ENCODE data around the gene PAGR1. TPM values are rescaled to one million over a fixed set of nuclear protein-coding genes. Genes with fewer than 3 reads are reported as not detected.

Gene PAGR1
- total and polyA plus RNA-seq, 10 of the 15 experiments (the other 5 are each of a cell fraction or from before 2014, with no cell fraction given): 1.1 to 57.7 (median 23.4) TPM

- TF ChIP-seq PRDM15 (CRISPR knock-in tag; IDR thresholded peaks at IDR 0.05) (no peak), POLR2AphosphoS2 (IDR thresholded peaks at IDR 0.05; ENCODE audit: low read depth, low read length) (peak; percentile 90), YY1 (IDR thresholded peaks at IDR 0.05; ENCODE audit: low read depth, low read length) (0 out of 2 replicates have a peak, but pooled peaks have one; percentile 37), SREBF1 (IDR thresholded peaks at IDR 0.05; ENCODE audit: low read length) (no peak), EP300 (IDR thresholded peaks at IDR 0.05; ENCODE audit: borderline replicate concordance in 1 of 2, control insufficient read depth in 1 of 2, low read depth in 2 of 2, low read length in 2 of 2) (0 out of 4 replicates have a peak, but pooled peaks of 1 of the 2 experiments have one; percentile 12), KLF5 (IDR thresholded peaks at IDR 0.05; ENCODE audit: partially characterized antibody) (peak; percentile 19), EGR1 (IDR thresholded peaks at IDR 0.05; ENCODE audit: borderline replicate concordance in 1 of 2, low read depth in 2 of 2, low read length in 2 of 2) (peak in 1 of 2 experiments; percentile 92; a peak in 2 of 3 replicates), SMARCA5 (IDR thresholded peaks at IDR 0.05) (peak; percentile 57), PBX3 (IDR thresholded peaks at IDR 0.05; ENCODE audit: insufficient replicate concordance, low read depth, low read length) (no peak), TAF1 (IDR thresholded peaks at IDR 0.05; ENCODE audit: borderline replicate concordance, low read depth, low read length) (0 out of 2 replicates have a peak, but pooled peaks have one; percentile 15), SMAD1 (IDR thresholded peaks at IDR 0.05; ENCODE audit: low read depth, partially characterized antibody) (no peak), RELA (IDR thresholded peaks at IDR 0.05; ENCODE audit: borderline replicate concordance, partially characterized antibody) (no peak), GATAD2B (conservative IDR thresholded peaks at IDR 0.05; ENCODE audit: low read depth) (peak; percentile 83; the same call in 1 of the 2 replicates), BCL11A (IDR thresholded peaks at IDR 0.05; ENCODE audit: low read depth, low read length) (0 out of 2 replicates have a peak, but pooled peaks have one; percentile 5), ZNF274 (IDR thresholded peaks at IDR 0.05; ENCODE audit: insufficient read depth, insufficient read length) (no peak), SIX5 (IDR thresholded peaks at IDR 0.05; ENCODE audit: low read depth, low read length, severe bottlenecking) (no peak), CHD2 (IDR thresholded peaks at IDR 0.05; ENCODE audit: borderline replicate concordance, low read depth, low read length) (0 out of 2 replicates have a peak, but pooled peaks have one; percentile 39), SIN3A (IDR thresholded peaks at IDR 0.05; ENCODE audit: low read depth, low read length) (peak; percentile 83; the same call in 1 of the 2 replicates), ZNF687 (IDR thresholded peaks at IDR 0.05) (peak; percentile 97), SPI1 (IDR thresholded peaks at IDR 0.05; ENCODE audit: borderline replicate concordance, insufficient read depth, low read depth, low read length) (peak; percentile 11; the same call in 1 of the 2 replicates)
Observed at GRCh38 chr16:29807426-29808218, 8.3 kb upstream of the PAGR1 start (continued).
